Measurements from ENCODE around the gene UBE2E2. TPM values are rescaled to one million over a fixed set of nuclear protein-coding genes. Genes with fewer than 3 reads are reported as not detected.
A peak's percentile ranks its signal among the peaks of the same experiment; 100 is the strongest.

UBE2E2 gene
- total and polyA plus RNA-seq, 2 of the 13 experiments (the other 11 are each of a cell fraction or from before 2014, with no cell fraction given): 0.77 to 1.5 TPM

- 0 out of 2 replicates have a peak, but pooled peaks have one; percentile 14 for TF ChIP-seq RAD21 (CRISPR knock-in tag; IDR thresholded peaks at IDR 0.05)
- peak; percentile 21 for TF ChIP-seq XRCC5 (optimal IDR thresholded peaks at IDR 0.05; ENCODE audit: low read length)
- no peak for TF ChIP-seq FOXK1 (CRISPR knock-in tag; IDR thresholded peaks at IDR 0.05; ENCODE audit: borderline replicate concordance, low read depth)
- no peak for TF ChIP-seq GLMP (CRISPR knock-in tag; IDR thresholded peaks at IDR 0.05; ENCODE audit: borderline replicate concordance)
- peak; percentile 63 for TF ChIP-seq CTCF (CRISPR knock-in tag; IDR thresholded peaks at IDR 0.05)
- no peak for TF ChIP-seq CREB1 (IDR thresholded peaks at IDR 0.05)
- TF ChIP-seq CREB1 (CRISPR knock-in tag; IDR thresholded peaks at IDR 0.05): no peak
- TF ChIP-seq ZBTB43 (CRISPR knock-in tag; conservative IDR thresholded peaks at IDR 0.05): no peak
- no peak for TF ChIP-seq ATF5 (CRISPR knock-in tag; IDR thresholded peaks at IDR 0.05; ENCODE audit: low read depth)
- TF ChIP-seq ZNF576 (CRISPR knock-in tag; IDR thresholded peaks at IDR 0.05): no peak
- peak; percentile 60 for TF ChIP-seq STAG1 (CRISPR knock-in tag; IDR thresholded peaks at IDR 0.05)
- TF ChIP-seq RXRB (CRISPR knock-in tag; IDR thresholded peaks at IDR 0.05; ENCODE audit: borderline replicate concordance): no peak
- TF ChIP-seq RFX5 (IDR thresholded peaks at IDR 0.05; ENCODE audit: low read depth, low read length): no peak
- peak; percentile 28; the same call in 1 of the 2 replicates for TF ChIP-seq SMC3 (IDR thresholded peaks at IDR 0.05; ENCODE audit: low read length)
- TF ChIP-seq GTF3A (CRISPR knock-in tag; conservative IDR thresholded peaks at IDR 0.05): no peak
- no peak for TF ChIP-seq ZNF205 (CRISPR knock-in tag; IDR thresholded peaks at IDR 0.05)
- TF ChIP-seq HOXD1 (CRISPR knock-in tag; IDR thresholded peaks at IDR 0.05): no peak
- peak; percentile 97 for TF ChIP-seq TEAD3 (CRISPR knock-in tag; optimal IDR thresholded peaks at IDR 0.05; ENCODE audit: borderline replicate concordance)
- FAIRE-seq: peak; percentile 12
- in situ Hi-C loops (cut with HindIII; ENCODE audit: extremely low pct_ligation_motif_present, low pct_unique_long_range_greater_than_20kb): no loop called here
Measured at GRCh38 chr3:23183731-23184130, 19.4 kb upstream of the UBE2E2 start.

More at GRCh38 chr3:23183731-23184130, 19.4 kb upstream of the UBE2E2 start:
- intact Hi-C loops (cut with micrococcal nuclease; ENCODE audit: unreplicated experiment): loop anchor here (5.0 kb wide), 1 partner anchor 579 kb away; no protein-coding TSS in a partner anchor
- 2% methylated on average over 3 of the region's 3 CpGs for WGBS (ENCODE audit: low lambda C conversion rate)
- Histone ChIP-seq H3K27ac (ENCODE audit: extremely low read length, insufficient read depth, low read length) (no peak overlapping the region), H3K9ac (ENCODE audit: insufficient read depth, low read depth, low read length) (no peak overlapping the region), H3K4me2 (ENCODE audit: low read depth, low read length) (no peak overlapping the region), H4K20me1 (ENCODE audit: insufficient read depth, low read length) (no peaks in the 10 kb centered on the region), H3K9me3 (ENCODE audit: low read length) (no peaks in the 10 kb centered on the region), H3K36me3 (replicated peaks in 1 of 2; ENCODE audit: control insufficient read depth in 1 of 2, insufficient read depth in 2 of 2, low read length in 2 of 2) (no peaks in the 10 kb centered on the region), H3K27me3 (ENCODE audit: control insufficient read depth in 1 of 2, insufficient read depth in 2 of 2, low read length in 2 of 2) (no peaks in the 10 kb centered on the region), H3K4me3 (replicated peaks in 1 of 3; ENCODE audit: insufficient read depth in 1 of 3, low read depth in 2 of 3, low read length in 3 of 3) (no peak overlapping the region), H3K4me1 (ENCODE audit: insufficient read depth, low read length) (no peaks in the 10 kb centered on the region), H3K79me2 (ENCODE audit: insufficient read depth, low read length) (no peaks in the 10 kb centered on the region), H2AFZ (ENCODE audit: low read length) (no peak overlapping the region)
- no TSS peak for BruUV-seq (replicated peaks)
- CTCF ChIA-PET (ENCODE audit: low intra/inter-chr PET ratio, low total read pairs): no interaction called here
- DNase-seq (ENCODE audit: low spot score) (peak; percentile 43), ATAC-seq (peak; percentile 93)
- POLR2A ChIA-PET: no interaction called here

All from HepG2 (cell line).